ENCODE results near the gene MUL1.
"Not testable (repeated sequence)": the region's sequence is repeated elsewhere in the genome, so short reads cannot be mapped to it uniquely, and the experiment has no call there.

Gene MUL1

GRCh38 chr1:20507564-20508410, at the start of gene MUL1:
Gene MUL1 (minus strand): TSS chr1:20508151. CDS start chr1:20508024, 127 bp downstream.
- peak; percentile 54 for DNase-seq

- DNase-seq, result no peak
These were observed 47.8 kb upstream of the MUL1 start for GRCh38 chr1:20555758-20556120.

GRCh38 chr1:20555025-20555757, 47.2 kb upstream of the MUL1 start:
- DNase-seq, result no peak

GRCh38 chr1:20552728-20553445, 44.9 kb upstream of the MUL1 start:
- DNase-seq, result no peak

GRCh38 chr1:20551945-20552727, 44.2 kb upstream of the MUL1 start, which contains the start of gene FAM43B:
Gene FAM43B (plus strand): TSS chr1:20552573. CDS start chr1:20552974, 401 bp downstream.
- no peak for DNase-seq

DNA sequence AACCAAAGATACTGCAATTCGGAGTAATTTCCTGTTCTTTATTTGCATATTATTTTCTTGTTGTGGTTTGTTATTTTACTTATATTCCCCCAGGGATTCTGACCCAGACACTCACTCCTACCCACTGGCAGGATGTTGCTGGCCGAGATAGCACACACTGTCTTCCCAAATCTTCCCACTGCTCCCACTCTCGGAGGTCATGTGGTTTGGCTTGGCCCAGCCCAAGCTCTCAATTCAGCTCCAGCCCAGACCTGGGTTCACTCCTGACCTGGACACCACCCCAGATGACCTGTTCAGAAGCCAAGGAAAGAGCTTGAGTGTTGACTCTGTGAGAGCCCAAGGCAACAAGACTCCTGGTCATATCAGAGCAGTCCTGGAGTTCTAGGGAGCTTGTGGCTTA, 43.2 kb upstream of the MUL1 start:
- DNase-seq, result no peak

GRCh38 chr1:20546637-20547036, 38.7 kb upstream of the MUL1 start:
- DNase-seq, result no peak

GRCh38 chr1:20540281-20540680, 32.3 kb upstream of the MUL1 start:
- no peak for DNase-seq

DNA sequence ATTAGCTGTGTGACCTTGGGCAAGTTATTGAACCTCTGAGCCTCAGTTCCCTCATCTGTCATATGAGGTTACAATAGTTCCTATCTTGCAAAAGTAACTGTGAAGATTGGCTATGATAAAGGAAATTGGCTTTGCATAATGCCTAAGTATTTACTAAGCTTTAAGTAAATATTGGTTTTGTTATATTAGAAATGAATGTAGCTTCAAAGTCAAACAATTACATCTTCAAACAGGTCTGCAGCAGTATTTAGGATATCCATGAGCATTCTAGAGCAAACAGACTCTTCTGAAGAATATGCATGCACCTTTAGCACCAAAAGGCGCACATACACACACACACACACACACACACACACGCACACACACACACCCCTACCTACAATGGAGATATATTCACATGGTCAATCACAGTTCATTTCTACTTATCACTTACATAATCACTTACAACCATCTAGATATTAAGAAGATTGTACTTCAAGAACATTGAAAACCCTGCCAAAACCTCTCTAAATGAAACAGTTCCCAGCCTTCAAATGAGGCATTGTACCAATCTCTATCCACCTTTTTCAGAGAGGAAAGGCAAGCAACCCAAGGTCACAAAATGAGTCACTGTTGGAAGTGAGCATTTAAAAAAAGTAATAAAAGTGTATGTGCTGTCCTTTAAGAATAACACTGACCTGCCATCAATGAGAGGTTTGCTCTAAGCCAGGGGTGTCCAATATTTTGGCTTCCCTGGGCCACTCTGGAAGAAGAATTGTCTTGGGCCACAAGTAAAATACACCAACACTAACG, 31.0 kb upstream of the MUL1 start:
- DNase-seq, result no peak

GRCh38 chr1:20538227-20538626, 30.3 kb upstream of the MUL1 start:
- DNase-seq, result no peak

GRCh38 chr1:20534659-20535417, 26.9 kb upstream of the MUL1 start:
- no peak for DNase-seq

- no peak for DNase-seq
These were observed 25.7 kb upstream of the MUL1 start for GRCh38 chr1:20533635-20534034.

GRCh38 chr1:20530901-20531300, 22.9 kb upstream of the MUL1 start:
- no peak for DNase-seq

GRCh38 chr1:20530306-20530705, 22.4 kb upstream of the MUL1 start:
- DNase-seq, result no peak

DNA sequence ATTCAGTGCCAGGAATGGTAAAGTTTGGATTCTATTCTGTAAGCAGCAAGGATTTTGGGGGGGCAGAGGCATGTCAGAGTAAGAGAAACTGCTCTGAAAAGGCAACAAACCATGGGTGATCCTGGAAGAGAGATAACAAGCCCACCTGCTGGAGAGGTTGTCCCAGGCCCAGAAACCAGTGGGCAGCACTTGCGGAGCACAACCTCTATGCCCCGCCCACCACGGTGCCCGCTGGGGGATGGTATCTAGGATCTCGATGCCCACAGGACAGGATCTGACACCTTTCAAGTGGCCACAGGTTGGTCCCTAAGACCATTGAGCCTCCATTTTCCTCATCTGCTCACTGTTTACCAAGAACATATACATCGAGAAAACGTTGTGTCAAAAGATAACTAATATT, 20.3 kb upstream of the MUL1 start:
- no peak for DNase-seq

DNA sequence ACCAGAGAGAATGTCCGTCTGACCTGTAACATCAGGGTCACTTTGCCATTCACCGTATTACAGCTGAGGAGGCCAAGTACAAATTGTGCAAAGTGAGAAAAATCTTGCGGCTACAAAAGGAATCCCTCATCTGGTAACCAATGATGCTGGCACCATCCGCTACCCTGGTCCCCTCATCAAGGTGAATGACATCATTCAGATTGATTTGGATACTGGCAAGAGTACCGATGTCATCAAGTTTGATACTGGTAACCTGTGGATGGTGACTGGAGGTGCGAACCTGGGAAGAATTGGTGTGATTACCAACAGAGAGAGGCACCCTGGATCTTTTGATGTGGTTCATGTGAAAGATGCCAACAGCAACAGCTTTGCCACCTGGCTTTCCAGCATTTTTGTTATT, 18.3 kb upstream of the MUL1 start:
- DNase-seq, result no peak

- DNase-seq, result no peak
These were observed 14.3 kb upstream of the MUL1 start for GRCh38 chr1:20521960-20522861.

DNA sequence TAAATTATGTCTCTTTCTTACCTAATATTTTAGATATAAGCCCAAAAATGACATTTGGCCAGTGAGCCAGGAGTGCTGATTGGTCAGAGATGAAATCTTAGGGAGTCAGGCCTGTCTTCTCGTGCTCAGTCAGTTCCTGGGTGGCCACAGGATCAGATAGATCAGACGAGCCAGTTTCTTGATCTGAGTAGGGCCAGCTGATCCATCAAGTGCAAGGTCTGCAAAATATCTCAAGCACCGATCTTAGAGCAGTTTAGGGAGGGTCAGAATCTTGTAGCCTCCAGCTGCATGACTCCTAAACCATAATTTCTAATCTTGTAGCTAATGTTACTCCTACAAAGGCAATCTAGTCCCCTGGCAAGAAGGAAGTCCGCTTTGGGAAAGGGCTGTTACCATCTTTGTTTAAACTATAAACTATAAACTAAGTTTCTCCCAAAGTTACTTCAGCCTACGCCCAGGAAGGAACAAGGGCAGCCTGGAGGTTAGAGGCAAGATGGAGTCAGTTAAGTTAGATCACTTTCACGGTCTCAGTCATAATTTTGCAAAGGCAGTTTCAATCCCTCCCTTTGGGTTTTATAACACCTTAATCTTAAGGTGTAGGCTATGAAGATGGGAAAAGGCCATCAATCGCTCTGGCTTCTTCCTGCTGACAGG, 11.8 kb upstream of the MUL1 start:
- not testable (repeated sequence) for DNase-seq
